ENCODE results near the gene ALDH3A1. TPM values are rescaled to one million over a fixed set of nuclear protein-coding genes. Genes with fewer than 3 reads are reported as not detected.

Gene ALDH3A1
- total and polyA plus RNA-seq, 10 of the 15 experiments (the other 5 are each of a cell fraction or from before 2014, with no cell fraction given): 0.20 TPM; not detected in 9

DNA sequence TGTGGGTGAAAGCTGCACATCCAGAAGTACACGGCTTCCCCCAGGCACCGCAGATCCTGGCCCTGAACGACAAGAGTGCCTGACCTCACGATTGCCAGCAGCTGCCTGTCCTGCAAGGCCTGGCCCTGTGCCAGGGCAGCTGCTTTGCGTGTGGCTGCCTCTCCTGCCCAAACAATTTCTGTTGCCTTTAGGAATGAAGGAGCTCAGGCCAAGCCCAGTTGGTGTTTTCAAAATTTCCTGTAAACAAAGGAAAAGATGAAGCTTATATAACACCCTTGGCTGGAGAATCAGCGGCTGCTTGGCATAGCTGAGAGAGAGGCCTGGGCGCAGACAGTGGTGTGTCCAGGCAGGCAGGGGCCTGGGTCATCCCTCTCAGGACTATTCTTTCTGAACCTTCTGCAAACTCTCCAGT, 20.0 kb downstream of the ALDH3A1 start (continued):
- TF ChIP-seq IKZF1 (conservative IDR thresholded peaks at IDR 0.05): no peak
- TF ChIP-seq CHD2 (IDR thresholded peaks at IDR 0.05; ENCODE audit: borderline replicate concordance, low read depth, low read length): no peak

DNA sequence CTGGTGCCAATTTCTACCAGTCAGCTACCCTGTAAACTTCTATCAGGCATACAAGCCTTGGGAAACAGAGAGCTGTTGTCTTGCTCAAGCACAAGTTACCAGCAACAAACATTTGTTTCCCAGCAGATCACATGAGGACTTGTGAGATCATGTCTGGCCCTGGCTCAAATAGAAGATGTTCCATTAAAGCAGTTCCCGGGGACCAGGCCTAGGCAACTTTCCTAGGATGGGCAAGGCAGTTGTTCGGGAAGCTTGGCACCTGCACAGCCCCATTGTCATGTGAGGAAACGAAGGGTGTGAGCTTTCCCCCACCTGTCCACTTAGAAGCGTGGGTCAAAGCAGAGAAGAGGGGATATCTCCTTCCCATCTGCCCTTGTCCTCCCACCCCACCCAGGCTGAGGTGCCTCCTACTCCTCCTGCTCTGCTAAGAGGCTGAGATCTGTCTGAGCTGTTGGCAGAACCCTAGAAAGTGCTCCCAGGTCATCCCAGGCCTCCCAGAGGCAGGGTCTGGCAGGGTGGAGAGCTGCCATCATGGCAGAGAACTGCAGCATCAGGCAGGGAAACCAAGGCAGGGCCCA, 20.5 kb downstream of the ALDH3A1 start:
- H3K9ac ChIP-seq (ENCODE audit: control insufficient read depth, insufficient read depth, low read length): no peak overlapping the region
- intact Hi-C loops (cut with micrococcal nuclease; ENCODE audit: unreplicated experiment): no loop called here
- no peak for TF ChIP-seq BMI1 (IDR thresholded peaks at IDR 0.05; ENCODE audit: borderline replicate concordance)
- TF ChIP-seq, protein P1, sequence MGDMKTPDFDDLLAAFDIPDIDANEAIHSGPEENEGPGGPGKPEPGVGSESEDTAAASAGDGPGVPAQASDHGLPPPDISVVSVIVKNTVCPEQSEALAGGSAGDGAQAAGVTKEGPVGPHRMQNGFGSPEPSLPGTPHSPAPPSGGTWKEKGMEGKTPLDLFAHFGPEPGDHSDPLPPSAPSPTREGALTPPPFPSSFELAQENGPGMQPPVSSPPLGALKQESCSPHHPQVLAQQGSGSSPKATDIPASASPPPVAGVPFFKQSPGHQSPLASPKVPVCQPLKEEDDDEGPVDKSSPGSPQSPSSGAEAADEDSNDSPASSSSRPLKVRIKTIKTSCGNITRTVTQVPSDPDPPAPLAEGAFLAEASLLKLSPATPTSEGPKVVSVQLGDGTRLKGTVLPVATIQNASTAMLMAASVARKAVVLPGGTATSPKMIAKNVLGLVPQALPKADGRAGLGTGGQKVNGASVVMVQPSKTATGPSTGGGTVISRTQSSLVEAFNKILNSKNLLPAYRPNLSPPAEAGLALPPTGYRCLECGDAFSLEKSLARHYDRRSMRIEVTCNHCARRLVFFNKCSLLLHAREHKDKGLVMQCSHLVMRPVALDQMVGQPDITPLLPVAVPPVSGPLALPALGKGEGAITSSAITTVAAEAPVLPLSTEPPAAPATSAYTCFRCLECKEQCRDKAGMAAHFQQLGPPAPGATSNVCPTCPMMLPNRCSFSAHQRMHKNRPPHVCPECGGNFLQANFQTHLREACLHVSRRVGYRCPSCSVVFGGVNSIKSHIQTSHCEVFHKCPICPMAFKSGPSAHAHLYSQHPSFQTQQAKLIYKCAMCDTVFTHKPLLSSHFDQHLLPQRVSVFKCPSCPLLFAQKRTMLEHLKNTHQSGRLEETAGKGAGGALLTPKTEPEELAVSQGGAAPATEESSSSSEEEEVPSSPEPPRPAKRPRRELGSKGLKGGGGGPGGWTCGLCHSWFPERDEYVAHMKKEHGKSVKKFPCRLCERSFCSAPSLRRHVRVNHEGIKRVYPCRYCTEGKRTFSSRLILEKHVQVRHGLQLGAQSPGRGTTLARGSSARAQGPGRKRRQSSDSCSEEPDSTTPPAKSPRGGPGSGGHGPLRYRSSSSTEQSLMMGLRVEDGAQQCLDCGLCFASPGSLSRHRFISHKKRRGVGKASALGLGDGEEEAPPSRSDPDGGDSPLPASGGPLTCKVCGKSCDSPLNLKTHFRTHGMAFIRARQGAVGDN (IDR thresholded peaks at IDR 0.05): no peak
- no peak for TF ChIP-seq RUNX3 (IDR thresholded peaks at IDR 0.05; ENCODE audit: low read length)
- TF ChIP-seq, protein P2, sequence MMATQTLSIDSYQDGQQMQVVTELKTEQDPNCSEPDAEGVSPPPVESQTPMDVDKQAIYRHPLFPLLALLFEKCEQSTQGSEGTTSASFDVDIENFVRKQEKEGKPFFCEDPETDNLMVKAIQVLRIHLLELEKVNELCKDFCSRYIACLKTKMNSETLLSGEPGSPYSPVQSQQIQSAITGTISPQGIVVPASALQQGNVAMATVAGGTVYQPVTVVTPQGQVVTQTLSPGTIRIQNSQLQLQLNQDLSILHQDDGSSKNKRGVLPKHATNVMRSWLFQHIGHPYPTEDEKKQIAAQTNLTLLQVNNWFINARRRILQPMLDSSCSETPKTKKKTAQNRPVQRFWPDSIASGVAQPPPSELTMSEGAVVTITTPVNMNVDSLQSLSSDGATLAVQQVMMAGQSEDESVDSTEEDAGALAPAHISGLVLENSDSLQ (IDR thresholded peaks at IDR 0.05): no peak
- TF ChIP-seq POLR2A (IDR thresholded peaks at IDR 0.05; ENCODE audit: low read depth, low read length): no peak
- no peak for TF ChIP-seq IKZF2 (IDR thresholded peaks at IDR 0.05)
- TF ChIP-seq, protein P3, sequence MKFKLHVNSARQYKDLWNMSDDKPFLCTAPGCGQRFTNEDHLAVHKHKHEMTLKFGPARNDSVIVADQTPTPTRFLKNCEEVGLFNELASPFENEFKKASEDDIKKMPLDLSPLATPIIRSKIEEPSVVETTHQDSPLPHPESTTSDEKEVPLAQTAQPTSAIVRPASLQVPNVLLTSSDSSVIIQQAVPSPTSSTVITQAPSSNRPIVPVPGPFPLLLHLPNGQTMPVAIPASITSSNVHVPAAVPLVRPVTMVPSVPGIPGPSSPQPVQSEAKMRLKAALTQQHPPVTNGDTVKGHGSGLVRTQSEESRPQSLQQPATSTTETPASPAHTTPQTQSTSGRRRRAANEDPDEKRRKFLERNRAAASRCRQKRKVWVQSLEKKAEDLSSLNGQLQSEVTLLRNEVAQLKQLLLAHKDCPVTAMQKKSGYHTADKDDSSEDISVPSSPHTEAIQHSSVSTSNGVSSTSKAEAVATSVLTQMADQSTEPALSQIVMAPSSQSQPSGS (IDR thresholded peaks at IDR 0.05; ENCODE audit: low read length): no peak
- no peak for TF ChIP-seq ETV6 (conservative IDR thresholded peaks at IDR 0.05 in 1 of 2, IDR thresholded peaks at IDR 0.05 in 1 of 2; ENCODE audit: borderline replicate concordance in 1 of 2, low read depth in 1 of 2)
- TF ChIP-seq TARDBP (IDR thresholded peaks at IDR 0.05; ENCODE audit: borderline replicate concordance): no peak
- TF ChIP-seq, protein P4, sequence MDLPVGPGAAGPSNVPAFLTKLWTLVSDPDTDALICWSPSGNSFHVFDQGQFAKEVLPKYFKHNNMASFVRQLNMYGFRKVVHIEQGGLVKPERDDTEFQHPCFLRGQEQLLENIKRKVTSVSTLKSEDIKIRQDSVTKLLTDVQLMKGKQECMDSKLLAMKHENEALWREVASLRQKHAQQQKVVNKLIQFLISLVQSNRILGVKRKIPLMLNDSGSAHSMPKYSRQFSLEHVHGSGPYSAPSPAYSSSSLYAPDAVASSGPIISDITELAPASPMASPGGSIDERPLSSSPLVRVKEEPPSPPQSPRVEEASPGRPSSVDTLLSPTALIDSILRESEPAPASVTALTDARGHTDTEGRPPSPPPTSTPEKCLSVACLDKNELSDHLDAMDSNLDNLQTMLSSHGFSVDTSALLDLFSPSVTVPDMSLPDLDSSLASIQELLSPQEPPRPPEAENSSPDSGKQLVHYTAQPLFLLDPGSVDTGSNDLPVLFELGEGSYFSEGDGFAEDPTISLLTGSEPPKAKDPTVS (IDR thresholded peaks at IDR 0.05; ENCODE audit: low read depth, low read length): no peak
- TF ChIP-seq CBX5 (IDR thresholded peaks at IDR 0.05; ENCODE audit: low read depth): no peak
- TF ChIP-seq ZBED1 (IDR thresholded peaks at IDR 0.05; ENCODE audit: borderline replicate concordance): no peak
- TF ChIP-seq PAX5 (IDR thresholded peaks at IDR 0.05; ENCODE audit: borderline replicate concordance, low read depth, low read length): no peak
- TF ChIP-seq STAT1 (conservative IDR thresholded peaks at IDR 0.05): no peak

More for the DNA sequence above, 20.5 kb downstream of the ALDH3A1 start:
- DNase-seq (ENCODE audit: low read depth, low spot score) (no peak), FAIRE-seq (no peak), ATAC-seq (no peak)
- Histone ChIP-seq H3K4me3 (no peak overlapping the region), H3K9me3 (replicated peaks; ENCODE audit: control insufficient read depth, insufficient read depth, low read length) (no peaks in the 10 kb centered on the region), H3K4me2 (ENCODE audit: control insufficient read depth, insufficient read depth) (no peak overlapping the region), H3K27ac (ENCODE audit: control insufficient read depth, insufficient read depth) (no peak overlapping the region), H2AFZ (ENCODE audit: control insufficient read depth, low read depth, low read length) (no peak overlapping the region), H3K36me3 (ENCODE audit: control insufficient read depth in 2 of 2, insufficient read depth in 2 of 2, low read length in 1 of 2) (no peaks in the 10 kb centered on the region), H3K27me3 (replicated peaks in 1 of 2; ENCODE audit: control insufficient read depth in 2 of 2, insufficient read depth in 2 of 2, low read length in 1 of 2) (peaks cover 0 to 2% of the 10 kb centered on the region in 2 experiments; a peak in 1 of 4 replicates), H3K79me2 (ENCODE audit: control insufficient read depth, insufficient read depth, low read length) (no peaks in the 10 kb centered on the region), H4K20me1 (ENCODE audit: control insufficient read depth, insufficient read depth) (no peaks in the 10 kb centered on the region), H3K4me1 (ENCODE audit: control insufficient read depth, insufficient read depth, low read length) (no peaks in the 10 kb centered on the region)
- RAD21 ChIA-PET (ENCODE audit: unreplicated experiment): no interaction called here
- CTCF ChIA-PET: interaction anchor here (0.5 kb wide), 1 partner anchor 582 kb away, joined by 3 read pairs; no protein-coding TSS in a partner anchor
- 28% methylated on average over 4 of the region's 4 CpGs for WGBS (ENCODE audit: insufficient coverage, insufficient replicate concordance, low lambda C conversion rate, missing lambda C conversion rate)
- BruUV-seq (replicated peaks): no TSS peak
- POLR2A ChIA-PET: interaction anchor here (0.6 kb wide), 1 partner anchor 312 kb away, joined by 6 read pairs; no protein-coding TSS in a partner anchor
- in situ Hi-C loops (cut with MboI): no loop called here
- SMC1A ChIA-PET (ENCODE audit: uncharacterized antibody, unreplicated experiment): no interaction called here

Data from GM12878 (cell line).